GM12873 (cell line): ENCODE results near the gene POLK.

Experiments used
- TF ChIP-seq, protein P1 (sequence below): IDR thresholded peaks from 2 replicates; pipeline ENCODE4 v1.5.1; 2012; ENCODE audit warnings: low read depth, mild to moderate bottlenecking, moderate library complexity, low read length, control low read depth; ENCODE audit not compliant: insufficient read depth; ENCODE audit errors: missing control alignments

POLK gene

DNA sequence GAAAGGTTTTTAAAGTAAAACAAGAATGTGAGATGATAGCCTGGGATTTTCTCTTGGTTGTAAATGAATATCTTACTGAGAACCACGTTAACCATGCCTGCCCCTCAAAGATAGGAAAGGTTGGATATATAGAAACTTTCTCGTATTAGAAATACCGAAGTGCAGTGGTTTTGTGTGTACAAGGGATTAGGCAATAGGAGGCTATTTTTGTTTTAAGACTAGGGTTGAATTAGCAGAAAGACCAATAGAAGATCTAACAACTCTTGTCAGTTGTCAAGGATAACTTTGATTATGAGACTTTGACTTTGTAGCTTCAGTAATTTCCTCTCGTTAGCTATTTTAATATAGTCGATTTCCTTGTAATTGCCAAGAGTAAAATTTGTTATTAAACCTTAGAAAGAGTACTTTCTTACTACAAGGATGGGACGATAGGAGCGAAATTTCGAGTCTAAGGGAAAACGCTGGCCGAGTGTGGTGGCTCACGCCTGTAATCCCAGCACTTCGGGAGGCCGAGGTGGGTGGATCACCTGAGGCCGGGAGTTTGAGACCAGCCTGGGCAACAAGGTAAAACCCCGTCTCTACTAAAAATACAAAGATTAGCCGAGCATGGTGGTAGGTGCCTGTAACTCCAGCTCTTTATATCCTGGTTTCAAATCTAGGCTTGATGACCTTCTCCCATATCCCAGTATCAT is 838 bp downstream of the POLK start:
- TF ChIP-seq, protein P1, sequence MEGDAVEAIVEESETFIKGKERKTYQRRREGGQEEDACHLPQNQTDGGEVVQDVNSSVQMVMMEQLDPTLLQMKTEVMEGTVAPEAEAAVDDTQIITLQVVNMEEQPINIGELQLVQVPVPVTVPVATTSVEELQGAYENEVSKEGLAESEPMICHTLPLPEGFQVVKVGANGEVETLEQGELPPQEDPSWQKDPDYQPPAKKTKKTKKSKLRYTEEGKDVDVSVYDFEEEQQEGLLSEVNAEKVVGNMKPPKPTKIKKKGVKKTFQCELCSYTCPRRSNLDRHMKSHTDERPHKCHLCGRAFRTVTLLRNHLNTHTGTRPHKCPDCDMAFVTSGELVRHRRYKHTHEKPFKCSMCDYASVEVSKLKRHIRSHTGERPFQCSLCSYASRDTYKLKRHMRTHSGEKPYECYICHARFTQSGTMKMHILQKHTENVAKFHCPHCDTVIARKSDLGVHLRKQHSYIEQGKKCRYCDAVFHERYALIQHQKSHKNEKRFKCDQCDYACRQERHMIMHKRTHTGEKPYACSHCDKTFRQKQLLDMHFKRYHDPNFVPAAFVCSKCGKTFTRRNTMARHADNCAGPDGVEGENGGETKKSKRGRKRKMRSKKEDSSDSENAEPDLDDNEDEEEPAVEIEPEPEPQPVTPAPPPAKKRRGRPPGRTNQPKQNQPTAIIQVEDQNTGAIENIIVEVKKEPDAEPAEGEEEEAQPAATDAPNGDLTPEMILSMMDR: no peak

DNA sequence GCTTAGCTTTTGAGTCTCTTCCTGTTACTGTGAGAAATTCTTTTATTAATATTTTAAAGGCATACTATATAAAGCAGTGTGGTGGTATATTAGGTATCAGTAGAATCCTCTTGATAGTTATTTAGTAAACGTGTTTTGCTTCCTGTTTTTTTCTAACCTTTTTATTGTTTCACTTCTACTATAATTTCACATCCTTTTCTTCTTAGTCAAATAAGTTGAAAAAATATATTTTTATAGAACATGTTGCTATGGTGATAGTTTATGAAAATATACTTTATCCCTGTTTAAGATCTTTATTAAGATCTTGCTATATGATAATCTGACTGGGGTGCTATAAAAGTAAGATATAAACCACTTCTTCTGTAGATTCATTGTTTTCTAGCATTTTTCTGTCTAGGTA is 2.1 kb downstream of the POLK start:
- TF ChIP-seq, protein P1: no peak

DNA sequence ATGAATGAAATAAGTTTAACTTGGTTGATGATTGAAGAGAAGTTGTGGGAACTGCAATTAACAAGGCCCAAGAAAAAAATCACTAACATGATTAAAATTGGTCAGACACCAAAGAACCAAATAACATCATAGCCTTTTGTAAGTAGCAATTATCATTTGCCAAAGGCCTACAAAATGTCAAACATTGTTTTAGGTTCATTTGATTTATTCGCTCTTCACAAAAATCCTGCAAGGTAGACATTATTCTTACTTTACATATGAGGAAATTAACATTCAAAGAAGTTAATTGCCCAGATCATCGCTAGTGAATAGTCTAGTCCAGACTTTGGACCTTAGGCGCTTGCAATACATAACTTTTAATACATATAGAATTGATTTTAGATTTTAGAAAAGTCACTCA is 2.6 kb downstream of the POLK start:
- TF ChIP-seq, protein P1: no peak

DNA sequence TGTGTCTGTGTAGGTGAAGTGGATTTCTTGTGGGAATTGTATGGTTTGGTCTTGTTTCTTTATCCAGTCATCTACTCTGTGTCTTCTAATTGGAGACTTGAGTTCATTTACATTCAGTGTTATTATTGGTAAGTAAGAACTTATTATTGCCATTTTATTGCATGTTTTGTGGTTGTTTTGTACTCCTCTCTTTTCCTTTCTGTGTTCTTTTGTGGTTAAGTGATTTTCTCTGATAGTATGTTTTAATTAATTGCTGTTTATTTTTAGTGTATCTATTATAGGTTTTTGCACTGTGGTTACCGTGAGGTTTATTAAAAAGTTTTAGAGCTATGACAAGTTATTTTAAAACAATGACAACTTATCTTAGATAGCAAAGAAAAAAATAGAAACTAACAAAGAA is 8.1 kb downstream of the POLK start:
- TF ChIP-seq, protein P1: no peak

DNA sequence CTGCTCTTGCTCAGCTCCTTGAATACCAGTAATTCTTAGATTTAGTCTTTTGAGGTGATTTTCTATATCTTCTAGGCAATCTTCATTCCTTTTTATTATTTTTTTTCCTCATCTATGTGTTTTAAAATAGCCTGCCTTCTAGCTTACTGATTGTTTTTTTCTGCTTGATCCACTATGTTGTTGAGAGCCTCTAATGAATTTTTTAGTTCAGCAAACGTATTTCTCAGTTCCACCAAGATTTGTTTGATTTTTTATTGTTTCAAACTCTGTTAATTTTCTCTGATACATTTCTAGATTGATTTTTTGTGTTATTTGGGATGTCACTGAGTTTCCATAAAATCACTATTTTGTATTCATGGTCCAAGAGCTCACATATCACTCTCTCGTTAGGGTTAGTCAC is 9.5 kb downstream of the POLK start:
- TF ChIP-seq, protein P1: no peak

DNA sequence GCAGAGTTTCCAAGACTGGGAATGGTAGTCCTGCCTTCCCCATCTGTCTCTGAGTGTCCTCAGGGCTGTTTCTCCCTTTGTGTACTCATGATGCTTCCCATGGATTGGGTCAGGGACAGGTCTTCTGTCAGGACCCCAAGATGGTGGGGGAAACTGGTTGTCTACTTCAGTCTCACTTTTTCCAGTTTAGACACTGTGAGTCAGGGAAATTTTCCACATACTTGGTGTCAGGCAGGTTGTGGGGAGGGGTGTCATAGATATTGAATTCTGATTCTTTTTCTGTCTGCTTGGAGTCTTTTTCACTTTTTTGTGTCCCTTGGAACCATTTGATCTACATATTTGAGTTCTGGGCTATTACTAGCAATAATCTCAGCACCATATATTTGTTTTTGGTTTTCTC is 10.3 kb downstream of the POLK start:
- TF ChIP-seq, protein P1: no peak

DNA sequence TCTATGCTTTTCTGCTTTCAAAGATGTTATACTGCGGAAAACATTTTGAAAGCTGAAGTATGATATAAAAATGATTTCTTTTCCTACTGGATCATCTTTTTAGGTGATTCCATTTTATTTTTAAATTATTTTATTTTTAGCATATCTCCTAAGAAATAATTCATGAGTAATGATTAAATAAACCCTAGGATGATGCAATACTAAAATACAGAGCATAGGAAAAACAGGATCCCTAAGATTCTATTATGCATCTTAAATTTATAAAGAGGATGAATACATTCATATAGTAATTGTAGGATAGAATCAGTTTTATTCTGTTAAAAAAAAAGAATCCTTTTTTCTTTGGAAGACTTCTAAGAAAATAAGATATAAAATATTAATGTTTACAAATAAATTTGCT is 10.9 kb downstream of the POLK start:
- TF ChIP-seq, protein P1: no peak
